Left kidney (tissue), 2 donors: ENCODE measurements around the gene VPS33B. TPM values are rescaled to one million over a fixed set of nuclear protein-coding genes. Genes with fewer than 3 reads are reported as not detected.

Experiments used
- DNase-seq: peaks from one replicate; pipeline ENCODE4 v3.0.0-alpha.2; 2013
- polyA plus RNA-seq: library from polyadenylated mRNA; unstranded; fragments of 120-200 nt; gene quantifications from one replicate; pipeline ENCODE4 v1.2.1, GENCODE V29; 2013; ENCODE audit not compliant: insufficient read length

VPS33B gene
- polyA plus RNA-seq, 1 donor, result 20.9 TPM

DNA sequence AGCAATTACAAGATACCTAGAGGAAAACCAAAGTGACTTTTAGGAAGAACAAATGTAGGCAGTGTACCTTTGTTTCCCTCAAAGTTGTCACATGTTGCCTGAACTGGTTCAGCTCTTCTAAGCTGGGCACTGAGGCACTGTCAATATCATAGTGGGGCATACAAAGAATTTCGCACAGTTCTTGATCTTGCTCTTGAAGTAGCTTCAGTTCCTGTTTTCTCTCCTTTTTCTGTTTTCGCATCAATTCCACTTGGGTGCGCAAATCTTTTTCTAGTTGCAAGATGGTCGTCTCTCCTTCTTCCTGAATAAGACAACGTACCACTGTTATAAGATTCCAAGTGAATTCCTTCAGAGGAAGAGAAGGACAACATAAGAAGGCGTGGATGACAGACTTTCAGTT lies 40.7 kb downstream of the VPS33B start:
- no peak for DNase-seq

DNA sequence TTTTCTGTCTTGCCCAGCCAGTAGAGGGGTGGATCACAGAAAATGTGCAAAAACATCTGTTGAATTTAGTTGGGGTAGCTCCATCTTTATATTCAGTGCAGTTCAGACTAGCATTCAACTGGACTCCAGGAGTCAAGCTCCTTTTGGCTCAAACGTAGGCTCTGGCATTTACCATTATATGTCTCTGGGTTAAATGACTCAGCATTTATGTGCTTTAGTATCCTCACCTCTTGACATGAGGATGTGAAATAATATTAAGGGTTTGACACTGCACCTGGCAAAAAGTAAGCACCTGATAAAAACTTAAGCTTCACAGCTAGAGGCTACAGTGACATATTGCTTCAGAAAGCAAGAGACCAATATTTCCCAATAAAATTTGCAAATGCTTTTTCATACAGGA lies 42.8 kb downstream of the VPS33B start:
- no peak for DNase-seq

DNA sequence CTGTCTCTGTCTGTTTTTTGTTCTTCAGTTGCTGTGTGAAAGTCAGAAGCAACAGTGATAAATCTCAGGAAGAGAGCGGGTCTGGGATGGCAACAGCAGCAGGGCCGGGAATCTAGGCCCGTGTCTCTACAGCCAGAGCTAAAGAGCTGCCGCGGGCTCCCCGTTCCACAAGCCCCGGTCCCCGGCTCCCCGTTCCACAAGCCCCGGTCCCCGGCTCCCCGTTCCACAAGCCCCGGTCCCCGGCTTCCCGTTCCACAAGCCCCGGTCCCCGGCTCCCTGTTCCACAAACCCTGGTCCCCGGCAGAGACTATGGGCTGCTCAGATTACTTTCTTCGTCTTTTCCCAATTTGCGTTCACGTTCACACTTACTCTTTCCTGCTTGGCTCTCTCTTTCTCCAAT lies 48.2 kb downstream of the VPS33B start:
- DNase-seq, result no peak

DNA sequence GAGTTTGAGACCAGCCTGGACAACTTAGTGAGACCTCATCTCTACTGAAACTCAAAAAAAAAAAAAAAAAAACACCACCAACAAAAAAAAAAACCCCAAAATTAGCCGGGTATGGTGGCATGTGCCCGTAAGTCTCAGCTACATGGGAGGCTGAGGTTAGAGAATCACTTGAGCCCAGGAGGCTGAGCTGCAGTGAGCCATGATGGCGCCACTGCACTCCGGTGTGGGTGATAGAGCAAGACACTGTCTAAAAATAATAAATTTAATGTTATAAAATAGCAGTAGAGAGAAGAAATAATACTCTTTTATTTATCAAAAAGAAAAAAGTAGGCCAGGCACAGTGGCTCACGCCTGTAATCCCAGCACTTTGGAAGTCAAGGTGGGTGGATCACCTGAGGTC lies 50.3 kb downstream of the VPS33B start:
- no peak for DNase-seq

DNA sequence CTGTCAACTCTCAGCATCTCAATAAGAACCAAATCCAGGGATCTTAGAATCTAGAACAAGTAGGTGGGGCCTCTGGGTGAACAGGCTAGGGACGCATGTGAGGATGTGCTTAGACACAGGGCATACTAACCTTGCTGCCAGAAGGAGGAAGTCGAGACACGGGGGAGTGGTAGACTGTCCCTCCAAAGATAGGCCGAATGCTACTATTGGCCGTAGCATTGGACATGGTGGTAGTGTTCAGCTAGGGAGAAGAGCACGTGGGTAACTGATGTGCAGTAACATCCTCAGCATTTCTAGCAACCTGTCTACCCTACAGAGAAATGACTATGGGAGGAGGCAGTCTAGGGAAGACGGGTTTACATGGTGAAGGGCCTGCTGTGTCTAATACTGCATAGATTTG lies 52.1 kb downstream of the VPS33B start:
- DNase-seq, result no peak

DNA sequence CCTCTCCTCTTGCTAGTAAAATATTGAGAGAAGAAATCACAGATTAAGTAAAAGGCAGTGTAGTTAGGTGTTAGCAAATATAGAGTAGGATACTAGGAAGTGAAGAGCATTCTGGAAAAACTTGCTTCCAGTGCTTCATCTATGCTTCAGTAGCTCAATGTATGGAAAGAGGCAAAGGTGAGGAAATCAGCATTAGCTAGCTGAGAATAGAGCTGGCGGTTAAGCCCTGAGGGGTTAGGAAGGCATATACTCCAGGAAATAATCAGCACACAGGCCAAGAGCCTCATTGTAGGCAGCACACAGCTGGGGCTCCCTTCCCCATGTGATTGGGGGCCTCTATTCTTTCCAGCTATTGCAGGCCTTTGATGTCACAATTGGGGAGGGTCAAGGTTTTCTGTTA lies 54.0 kb downstream of the VPS33B start:
- DNase-seq, result no peak

DNA sequence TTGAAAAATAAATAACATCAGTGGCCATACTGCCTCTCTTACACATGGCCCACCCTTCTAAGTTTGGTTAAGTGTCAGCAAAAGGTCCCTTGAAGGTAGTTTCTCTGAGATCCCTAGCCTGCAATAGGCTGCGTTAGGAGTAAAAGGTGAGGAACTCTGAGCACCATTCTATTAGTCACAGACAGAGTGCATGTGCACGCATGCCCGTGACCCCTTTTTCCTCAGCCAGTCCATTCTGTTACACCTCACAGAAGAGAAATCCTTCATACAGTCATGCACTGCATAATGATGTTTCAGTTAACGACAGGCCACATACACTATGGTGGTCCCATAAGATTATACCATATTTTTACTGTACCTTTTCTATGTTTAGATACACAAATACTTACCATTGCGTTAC lies 55.2 kb downstream of the VPS33B start:
- DNase-seq, result no peak

DNA sequence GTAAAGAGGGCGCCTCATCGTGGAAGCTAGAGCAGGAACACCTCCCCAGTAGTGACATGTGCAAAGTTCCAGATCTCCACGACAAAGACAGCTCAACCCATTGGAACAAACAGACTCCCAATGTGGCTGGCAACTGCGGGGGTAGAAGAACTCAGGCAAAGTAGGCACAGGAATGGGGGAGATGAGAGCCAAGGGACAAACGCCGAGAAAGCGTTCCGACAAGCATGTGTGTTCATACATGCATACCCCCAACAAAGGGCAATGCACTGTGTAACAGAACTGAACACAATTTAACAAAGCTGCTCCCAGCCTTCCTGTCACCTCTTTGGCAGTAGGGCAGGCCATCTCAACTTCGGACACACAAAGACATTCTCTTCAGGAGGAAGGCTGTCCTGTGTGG lies 56.1 kb downstream of the VPS33B start:
- no peak for DNase-seq

DNA sequence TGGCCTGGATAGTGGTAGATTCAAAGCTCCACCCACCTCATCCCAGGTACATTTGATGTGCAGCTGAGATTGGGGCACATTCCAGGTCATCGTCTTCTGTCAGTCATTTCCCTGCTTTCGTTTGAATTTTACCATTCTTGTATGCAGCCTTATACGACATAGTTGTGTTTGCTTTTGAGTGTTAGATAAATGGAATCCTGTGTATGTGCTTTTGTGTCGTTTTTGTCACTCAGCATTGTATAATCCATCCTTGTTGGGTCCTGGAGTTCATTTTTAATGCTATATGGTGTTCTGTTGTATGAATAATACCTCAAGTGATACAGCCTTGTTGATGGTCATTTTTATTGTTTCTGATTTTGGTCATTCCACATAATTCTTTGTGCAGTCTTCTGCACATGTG lies 60.4 kb downstream of the VPS33B start:
- DNase-seq, result no peak

DNA sequence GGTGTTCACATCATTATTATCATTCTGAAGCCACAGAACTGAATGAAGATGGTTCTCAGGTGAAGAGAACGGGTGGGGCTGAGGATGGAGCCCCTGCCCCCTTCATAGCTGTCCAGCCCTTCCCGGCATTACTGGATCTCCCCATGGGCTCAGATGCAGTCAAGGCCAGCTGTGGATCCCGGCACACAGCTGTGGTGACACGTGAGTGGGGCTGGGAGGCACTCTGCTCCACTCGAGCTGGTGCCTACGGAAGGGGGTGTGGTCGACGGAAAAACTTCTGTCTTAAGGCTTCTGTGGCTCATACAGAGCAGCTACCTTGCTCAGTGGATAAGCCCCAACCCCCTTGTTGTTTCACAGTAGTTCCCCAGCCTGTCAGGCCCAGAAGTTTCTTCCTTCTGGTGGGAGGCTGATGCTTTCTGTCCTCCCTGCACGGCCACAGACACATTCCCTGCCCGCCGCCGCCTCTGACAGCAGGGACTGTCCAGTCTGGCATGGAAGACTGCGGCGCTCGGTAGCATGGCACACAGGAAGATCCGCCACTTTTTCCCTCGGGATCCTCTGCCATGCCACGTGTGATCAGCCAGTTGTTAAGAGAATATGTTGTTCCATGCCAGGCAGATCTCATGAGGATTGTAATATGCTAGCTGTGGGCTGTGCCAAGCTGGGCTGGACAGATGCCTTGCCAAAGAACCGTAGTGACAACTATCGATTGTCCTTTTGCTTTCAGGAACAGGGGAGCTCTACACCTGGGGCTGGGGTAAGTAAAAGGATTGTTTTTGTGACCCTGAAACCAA lies 61.9 kb downstream of the VPS33B start:
- no peak for DNase-seq

DNA sequence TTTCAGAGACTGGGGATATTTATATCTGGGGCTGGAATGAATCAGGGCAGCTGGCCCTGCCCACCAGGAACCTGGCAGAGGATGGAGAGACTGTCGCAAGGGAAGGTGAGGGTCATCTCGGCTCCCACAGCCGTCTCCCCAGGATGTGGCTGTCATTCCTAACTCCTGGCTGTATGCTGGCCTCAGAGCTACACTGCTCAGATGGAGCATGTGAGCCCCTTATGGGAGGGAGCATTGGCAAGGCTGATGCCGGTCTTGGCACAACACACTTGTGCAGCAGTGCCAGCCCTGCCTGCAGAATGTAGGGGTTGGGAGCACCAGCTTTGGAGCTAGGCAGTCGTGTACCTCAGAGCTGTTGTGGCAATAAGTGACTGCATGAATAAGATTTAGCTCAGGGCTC lies 62.5 kb downstream of the VPS33B start:
- no peak for DNase-seq

DNA sequence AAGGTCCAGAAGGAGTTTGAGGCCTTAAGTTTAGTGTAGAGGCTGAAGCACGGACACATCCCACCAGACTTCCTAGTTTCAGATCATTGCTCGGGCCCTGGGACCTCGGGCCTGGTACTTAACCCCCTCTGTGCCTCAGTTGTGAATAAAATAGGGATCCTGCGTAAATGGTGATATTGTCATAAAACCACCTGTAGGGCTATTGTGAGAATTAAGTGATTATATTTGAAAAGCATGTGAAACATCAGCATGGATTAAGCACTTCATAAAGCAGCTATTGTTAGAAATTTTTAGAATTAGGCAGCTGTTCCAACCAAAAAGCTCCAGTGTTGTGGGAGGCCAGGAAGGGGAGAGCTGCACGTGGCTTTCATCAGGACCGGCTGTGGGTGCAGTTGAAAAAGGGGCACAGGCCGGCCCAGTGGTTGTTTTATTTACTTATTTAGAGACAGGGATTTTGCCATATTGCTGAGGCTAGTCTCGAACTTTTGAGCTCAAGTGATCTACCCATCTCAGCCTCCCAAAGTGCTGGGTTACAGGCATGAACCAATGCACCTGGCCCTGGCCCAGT lies 63.3 kb downstream of the VPS33B start:
- no peak for DNase-seq

DNA sequence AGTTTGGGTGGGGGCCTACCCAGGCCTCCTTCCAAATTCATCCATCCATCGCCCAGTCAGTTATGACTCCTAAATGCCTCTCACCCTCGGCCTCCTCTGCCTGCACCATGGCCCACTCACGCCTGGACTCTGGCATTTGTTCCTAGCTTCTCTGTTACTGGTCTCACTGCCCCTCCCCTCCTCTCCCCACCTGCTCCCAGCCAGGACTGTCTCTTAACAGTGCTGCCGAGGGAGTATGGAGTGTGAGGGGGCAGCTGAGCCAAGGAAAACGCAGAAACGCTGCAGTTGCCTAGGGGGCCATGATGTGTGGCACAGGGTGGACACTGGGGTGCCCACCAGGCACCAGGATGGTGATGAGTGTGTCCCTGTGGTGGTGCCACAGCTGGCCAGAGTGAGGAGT lies 64.6 kb downstream of the VPS33B start:
- no peak for DNase-seq

DNA sequence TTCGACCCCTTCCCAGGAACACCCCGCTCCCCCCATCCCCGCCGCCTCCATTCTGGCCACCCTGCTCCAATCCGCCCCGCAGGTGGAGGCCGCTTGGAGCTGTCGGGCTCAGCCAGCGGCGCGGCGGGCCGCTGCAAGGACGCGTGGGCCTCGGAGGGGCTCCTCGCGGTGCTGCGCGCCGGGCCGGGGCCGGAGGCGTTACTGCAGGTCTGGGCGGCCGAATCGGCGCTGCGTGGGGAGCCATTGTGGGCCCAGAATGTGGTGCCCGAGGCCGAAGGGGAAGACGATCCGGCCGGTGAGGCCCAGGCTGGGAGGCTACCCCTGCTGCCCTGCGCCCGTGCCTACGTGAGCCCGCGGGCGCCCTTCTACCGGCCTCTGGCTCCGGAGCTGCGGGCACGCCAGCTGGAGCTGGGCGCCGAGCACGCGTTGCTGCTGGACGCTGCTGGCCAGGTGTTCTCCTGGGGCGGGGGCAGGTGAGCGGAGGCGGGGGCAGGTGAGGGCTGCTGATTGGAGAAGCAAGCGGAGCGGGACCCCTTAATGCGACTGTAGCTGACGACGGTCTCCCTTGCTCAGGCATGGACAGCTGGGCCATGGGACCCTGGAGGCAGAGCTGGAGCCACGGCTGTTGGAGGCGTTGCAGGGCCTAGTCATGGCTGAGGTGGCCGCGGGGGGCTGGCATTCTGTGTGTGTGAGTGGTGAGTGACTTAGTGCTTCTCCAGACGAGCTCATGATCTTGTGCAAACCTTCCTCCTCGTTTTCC lies 65.2 kb downstream of the VPS33B start:
- DNase-seq, result peak; percentile 28

DNA sequence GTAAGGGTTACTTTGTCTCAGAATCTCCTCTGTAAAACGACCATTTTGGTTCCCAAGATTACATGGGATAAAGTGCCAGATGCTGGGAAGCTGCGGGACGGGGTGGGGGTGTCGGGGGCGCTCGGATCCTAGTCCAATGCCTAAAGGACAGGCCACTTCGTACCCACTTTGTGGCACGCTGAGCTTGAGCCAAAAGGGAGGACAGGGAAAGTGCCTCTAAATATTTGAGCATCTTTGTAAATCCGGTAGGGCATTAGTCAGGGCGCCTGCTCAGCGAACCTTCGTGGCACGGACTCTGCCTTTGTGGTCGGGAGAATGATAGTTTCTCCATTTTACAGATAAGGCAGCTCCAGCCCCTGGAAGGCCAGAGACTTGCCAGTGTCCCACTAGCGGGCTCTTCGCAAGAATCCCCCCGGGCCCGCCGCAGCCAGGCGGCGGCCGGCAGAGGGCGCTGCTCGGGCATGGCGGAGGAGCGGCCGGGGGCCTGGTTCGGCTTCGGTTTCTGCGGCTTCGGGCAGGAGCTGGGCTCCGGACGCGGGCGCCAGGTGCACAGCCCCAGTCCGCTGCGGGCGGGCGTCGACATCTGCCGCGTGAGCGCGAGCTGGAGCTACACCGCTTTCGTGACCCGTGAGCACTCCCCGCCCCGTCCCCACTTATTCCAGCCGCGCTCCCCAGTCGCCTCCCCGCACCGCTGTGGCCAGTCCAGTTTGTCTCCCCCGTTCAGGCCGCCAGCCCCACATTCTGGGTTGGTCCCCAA lies 65.9 kb downstream of the VPS33B start:
- DNase-seq, result peak; percentile 74

DNA sequence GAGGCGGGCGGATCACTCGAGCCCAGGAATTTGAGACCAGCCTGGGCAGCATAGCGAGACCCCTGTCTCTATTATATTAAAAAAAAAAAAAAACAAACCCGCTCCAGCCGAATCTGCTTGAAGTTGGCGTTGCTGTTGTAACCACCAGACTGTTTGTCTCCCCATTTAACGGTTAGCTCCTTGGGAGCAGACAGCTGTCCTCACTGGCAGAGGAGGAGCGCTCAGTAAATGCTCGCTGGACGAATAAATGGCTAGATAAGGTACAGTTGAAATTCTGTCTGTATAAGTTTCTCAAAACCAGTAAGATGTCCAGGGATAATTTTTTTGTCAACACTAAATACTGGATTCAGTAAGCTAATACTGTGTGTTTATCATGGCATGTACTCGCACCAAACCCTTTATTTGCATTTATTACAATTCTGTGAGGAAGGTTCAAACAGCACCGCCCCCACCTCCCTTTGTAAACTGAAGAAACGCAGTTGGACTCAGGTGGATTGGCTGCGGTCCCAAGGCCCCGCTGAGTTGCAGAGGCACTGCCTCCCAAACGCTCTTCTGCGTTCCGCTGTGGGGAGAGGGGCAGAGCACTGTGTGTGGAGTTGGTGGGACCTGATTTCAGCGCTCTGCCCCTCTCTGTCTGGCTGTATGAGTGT lies 66.6 kb downstream of the VPS33B start:
- DNase-seq, result no peak

DNA sequence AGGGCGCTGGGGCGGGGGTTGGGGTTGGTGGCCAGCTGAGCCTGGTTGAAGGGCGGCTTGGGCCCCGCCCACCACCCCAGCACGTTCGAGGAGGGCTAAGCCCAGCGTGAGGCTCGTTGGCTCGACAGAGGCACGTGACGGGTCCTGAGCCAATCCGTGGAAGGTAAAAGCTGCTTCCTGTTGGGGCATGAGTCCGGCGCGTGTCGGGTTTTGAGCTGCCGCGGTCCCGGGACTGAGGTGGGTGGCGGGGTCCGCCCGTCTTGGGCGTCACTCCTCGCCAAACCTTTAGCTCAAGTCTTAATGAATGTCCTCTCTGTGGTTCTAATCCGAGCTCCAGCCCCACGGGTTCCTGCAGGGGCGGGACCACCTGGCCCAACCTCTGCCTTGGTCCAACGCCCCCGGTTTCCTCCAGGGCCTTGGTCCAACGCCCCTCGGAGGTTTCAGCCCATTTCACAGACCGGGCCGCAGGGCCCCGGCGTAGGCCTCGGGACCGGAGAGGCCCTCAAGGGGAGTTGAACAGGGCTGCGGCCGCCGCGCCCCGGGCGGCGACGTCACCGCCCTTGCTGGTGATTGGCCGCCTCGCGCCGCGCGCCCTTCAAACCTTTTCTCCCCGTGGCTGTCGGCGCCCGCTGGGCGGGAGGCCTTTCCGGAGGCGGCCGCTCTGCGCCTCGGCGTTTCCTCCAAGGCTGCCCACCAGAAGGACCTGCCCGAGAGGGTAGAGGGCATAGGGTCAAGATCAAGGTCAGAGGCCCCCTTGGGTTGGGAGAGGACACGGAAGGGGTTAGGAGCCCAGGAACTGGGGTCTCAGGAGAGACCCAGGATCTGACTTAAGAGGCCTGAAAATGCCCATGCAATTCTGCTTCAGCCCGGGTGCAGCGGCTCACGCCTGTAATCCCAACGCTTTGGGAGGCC lies 67.4 kb downstream of the VPS33B start, which contains the start of gene RCCD1:
Gene RCCD1 (plus strand): TSS at position 173 of the 912 bp plus-strand sequence. CDS start 1,851 bp downstream, outside the sequence.
- DNase-seq, result peak; percentile 91

DNA sequence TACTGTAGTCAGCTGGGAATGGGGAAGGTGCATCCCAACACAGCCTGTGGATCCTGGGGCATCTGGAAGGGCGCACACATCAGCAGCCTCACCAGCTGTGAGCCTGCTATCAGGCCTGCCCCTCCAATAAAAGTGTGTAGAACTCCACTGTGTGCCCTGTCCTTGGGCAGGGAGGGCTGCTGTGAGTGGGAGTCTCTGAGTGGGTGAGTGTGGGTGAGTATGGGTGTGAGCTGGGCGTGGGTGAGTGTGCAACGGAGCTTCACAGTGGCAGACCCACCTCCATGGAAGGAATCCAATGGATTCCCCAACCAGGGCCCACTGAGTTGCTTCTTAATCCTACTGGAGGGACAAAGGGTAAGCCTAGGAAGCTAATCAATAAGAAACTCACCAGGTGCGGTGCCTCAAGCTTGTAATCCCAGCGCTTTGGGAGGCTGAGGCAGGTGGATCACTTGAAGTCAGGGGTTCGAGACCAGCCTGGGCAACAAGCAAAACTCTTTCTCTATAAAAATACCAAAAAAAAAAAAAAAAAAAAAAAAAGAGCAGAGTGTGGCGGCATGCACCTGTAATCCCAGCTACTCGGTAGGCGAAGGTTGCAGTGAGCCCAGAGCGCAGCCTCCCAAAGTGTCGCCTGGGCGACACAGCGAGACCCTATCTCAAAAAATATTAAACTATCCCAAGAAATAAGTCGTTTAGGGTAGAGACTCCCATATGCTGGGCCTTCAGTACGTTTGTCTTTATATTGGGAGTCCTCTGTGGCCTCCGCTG lies 68.3 kb downstream of the VPS33B start:
- no peak for DNase-seq

DNA sequence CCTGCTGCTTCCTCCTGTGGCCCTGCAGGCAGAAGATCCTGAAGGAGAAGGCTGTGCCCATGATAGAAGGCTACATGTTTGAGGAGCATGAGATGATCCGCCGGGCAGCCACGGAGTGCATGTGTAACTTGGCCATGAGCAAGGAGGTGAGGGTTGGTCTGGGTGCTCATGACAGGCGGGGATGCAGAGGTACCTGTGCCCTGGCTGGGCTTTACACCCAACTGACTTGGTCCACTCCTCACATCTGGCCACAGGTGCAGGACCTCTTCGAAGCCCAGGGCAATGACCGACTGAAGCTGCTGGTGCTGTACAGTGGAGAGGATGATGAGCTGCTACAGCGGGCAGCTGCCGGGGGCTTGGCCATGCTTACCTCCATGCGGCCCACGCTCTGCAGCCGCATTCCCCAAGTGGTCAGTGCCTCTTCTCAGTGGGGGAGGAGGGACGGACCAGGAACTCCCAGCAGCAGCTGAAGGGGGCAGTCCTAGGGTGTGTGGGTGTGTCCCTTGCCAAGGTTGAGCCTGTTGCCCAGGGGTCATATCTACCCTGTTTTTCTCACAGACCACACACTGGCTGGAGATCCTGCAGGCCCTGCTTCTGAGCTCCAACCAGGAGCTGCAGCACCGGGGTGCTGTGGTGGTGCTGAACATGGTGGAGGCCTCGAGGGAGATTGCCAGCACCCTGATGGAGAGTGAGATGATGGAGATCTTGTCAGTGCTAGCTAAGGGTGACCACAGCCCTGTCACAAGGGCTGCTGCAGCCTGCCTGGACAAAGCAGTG lies 69.3 kb downstream of the VPS33B start:
- DNase-seq, result no peak
